ENCODE results near the gene CASP8. TPM values are rescaled to one million over a fixed set of nuclear protein-coding genes. Genes with fewer than 3 reads are reported as not detected.

CASP8 gene
- total and polyA plus RNA-seq, 4 donors = 4.5 to 15.1 (median 8.7) TPM

DNA sequence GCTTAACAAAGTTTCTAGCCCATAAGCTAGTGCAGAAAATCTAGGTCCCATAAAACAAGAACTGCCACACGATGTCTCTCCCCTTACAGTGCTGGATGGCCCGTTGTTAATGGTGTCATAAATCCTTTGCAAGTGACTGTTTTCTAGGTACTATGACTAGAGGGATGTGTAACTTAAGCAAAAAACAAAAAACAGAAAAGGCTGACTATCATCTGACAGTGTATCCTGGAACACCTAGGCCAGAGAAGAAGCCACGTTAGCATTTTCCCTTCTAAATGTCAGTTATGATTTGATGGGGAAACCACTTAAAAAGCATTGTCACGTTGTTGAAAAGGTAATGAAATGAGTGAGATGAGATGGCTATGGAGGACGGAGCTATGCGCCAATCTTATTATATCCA, 2.4 kb downstream of the CASP8 start:
- 85% methylated on average over 6 of the region's 6 CpGs for WGBS
- no peaks in the 10 kb centered on the region for H3K9me3 ChIP-seq (ENCODE audit: control insufficient read depth in 4 of 4, low read length in 3 of 4)
- no peak for DNase-seq (ENCODE audit: low spot score)
- H3K27me3 ChIP-seq (ENCODE audit: control insufficient read depth in 4 of 4, insufficient read depth in 4 of 4, low read length in 3 of 4) = no peaks in the 10 kb centered on the region
- no peak overlapping the region for H3K4me3 ChIP-seq (ENCODE audit: low read depth in 1 of 3, low read length in 3 of 3)
- no peak overlapping the region for H3K27ac ChIP-seq (ENCODE audit: low read depth in 1 of 2, low read length in 2 of 2)
- H3K4me1 ChIP-seq (ENCODE audit: control insufficient read depth in 4 of 4, insufficient read depth in 4 of 4, low read length in 3 of 4) = peaks cover 0 to 4% (median 1%) of the 10 kb centered on the region in 4 donors
- H3K36me3 ChIP-seq (ENCODE audit: control insufficient read depth in 4 of 4, insufficient read depth in 3 of 4, low read depth in 1 of 4, low read length in 3 of 4) = peaks cover 0 to 6% (median 2%) of the 10 kb centered on the region in 4 donors
- no peak overlapping the region for H3K9ac ChIP-seq (ENCODE audit: low read depth in 1 of 2, low read length in 2 of 2)
- no peak for TF ChIP-seq GABPA (IDR thresholded peaks at IDR 0.05 in 1 of 2, conservative IDR thresholded peaks at IDR 0.05 in 1 of 2)
- no peak for TF ChIP-seq EGR1 (IDR thresholded peaks at IDR 0.05; ENCODE audit: low read depth in 2 of 2)
- no peak for TF ChIP-seq RXRA (IDR thresholded peaks at IDR 0.05)
- TF ChIP-seq NR2F2 (IDR thresholded peaks at IDR 0.05) = no peak
- no peak for TF ChIP-seq JUND (IDR thresholded peaks at IDR 0.05)
- no peak for TF ChIP-seq FOXA1 (IDR thresholded peaks at IDR 0.05)
- TF ChIP-seq YY1 (IDR thresholded peaks at IDR 0.05) = no peak
- TF ChIP-seq, protein P1, sequence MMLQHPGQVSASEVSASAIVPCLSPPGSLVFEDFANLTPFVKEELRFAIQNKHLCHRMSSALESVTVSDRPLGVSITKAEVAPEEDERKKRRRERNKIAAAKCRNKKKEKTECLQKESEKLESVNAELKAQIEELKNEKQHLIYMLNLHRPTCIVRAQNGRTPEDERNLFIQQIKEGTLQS (IDR thresholded peaks at IDR 0.05) = no peak
- TF ChIP-seq, protein P2, sequence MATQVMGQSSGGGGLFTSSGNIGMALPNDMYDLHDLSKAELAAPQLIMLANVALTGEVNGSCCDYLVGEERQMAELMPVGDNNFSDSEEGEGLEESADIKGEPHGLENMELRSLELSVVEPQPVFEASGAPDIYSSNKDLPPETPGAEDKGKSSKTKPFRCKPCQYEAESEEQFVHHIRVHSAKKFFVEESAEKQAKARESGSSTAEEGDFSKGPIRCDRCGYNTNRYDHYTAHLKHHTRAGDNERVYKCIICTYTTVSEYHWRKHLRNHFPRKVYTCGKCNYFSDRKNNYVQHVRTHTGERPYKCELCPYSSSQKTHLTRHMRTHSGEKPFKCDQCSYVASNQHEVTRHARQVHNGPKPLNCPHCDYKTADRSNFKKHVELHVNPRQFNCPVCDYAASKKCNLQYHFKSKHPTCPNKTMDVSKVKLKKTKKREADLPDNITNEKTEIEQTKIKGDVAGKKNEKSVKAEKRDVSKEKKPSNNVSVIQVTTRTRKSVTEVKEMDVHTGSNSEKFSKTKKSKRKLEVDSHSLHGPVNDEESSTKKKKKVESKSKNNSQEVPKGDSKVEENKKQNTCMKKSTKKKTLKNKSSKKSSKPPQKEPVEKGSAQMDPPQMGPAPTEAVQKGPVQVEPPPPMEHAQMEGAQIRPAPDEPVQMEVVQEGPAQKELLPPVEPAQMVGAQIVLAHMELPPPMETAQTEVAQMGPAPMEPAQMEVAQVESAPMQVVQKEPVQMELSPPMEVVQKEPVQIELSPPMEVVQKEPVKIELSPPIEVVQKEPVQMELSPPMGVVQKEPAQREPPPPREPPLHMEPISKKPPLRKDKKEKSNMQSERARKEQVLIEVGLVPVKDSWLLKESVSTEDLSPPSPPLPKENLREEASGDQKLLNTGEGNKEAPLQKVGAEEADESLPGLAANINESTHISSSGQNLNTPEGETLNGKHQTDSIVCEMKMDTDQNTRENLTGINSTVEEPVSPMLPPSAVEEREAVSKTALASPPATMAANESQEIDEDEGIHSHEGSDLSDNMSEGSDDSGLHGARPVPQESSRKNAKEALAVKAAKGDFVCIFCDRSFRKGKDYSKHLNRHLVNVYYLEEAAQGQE (IDR thresholded peaks at IDR 0.05) = no peak
- no peak for TF ChIP-seq TAF1 (conservative IDR thresholded peaks at IDR 0.05)
- TF ChIP-seq FOXA2 (IDR thresholded peaks at IDR 0.05) = no peak
- TF ChIP-seq, protein P3, sequence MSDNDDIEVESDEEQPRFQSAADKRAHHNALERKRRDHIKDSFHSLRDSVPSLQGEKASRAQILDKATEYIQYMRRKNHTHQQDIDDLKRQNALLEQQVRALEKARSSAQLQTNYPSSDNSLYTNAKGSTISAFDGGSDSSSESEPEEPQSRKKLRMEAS (IDR thresholded peaks at IDR 0.05) = no peak
- no peak for TF ChIP-seq HNF4G (IDR thresholded peaks at IDR 0.05)
- TF ChIP-seq, protein P4, sequence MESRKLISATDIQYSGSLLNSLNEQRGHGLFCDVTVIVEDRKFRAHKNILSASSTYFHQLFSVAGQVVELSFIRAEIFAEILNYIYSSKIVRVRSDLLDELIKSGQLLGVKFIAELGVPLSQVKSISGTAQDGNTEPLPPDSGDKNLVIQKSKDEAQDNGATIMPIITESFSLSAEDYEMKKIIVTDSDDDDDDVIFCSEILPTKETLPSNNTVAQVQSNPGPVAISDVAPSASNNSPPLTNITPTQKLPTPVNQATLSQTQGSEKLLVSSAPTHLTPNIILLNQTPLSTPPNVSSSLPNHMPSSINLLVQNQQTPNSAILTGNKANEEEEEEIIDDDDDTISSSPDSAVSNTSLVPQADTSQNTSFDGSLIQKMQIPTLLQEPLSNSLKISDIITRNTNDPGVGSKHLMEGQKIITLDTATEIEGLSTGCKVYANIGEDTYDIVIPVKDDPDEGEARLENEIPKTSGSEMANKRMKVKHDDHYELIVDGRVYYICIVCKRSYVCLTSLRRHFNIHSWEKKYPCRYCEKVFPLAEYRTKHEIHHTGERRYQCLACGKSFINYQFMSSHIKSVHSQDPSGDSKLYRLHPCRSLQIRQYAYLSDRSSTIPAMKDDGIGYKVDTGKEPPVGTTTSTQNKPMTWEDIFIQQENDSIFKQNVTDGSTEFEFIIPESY (IDR thresholded peaks at IDR 0.05) = no peak
- TF ChIP-seq, protein P5, sequence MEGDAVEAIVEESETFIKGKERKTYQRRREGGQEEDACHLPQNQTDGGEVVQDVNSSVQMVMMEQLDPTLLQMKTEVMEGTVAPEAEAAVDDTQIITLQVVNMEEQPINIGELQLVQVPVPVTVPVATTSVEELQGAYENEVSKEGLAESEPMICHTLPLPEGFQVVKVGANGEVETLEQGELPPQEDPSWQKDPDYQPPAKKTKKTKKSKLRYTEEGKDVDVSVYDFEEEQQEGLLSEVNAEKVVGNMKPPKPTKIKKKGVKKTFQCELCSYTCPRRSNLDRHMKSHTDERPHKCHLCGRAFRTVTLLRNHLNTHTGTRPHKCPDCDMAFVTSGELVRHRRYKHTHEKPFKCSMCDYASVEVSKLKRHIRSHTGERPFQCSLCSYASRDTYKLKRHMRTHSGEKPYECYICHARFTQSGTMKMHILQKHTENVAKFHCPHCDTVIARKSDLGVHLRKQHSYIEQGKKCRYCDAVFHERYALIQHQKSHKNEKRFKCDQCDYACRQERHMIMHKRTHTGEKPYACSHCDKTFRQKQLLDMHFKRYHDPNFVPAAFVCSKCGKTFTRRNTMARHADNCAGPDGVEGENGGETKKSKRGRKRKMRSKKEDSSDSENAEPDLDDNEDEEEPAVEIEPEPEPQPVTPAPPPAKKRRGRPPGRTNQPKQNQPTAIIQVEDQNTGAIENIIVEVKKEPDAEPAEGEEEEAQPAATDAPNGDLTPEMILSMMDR (IDR thresholded peaks at IDR 0.05; ENCODE audit: low read depth, low read length, missing input control) = no peak
- no peak for TF ChIP-seq SP1 (IDR thresholded peaks at IDR 0.05)
- no peak for TF ChIP-seq RAD21 (IDR thresholded peaks at IDR 0.05)
